Endothelial cell of umbilical vein (primary cell): ENCODE measurements around the gene BIRC3. TPM values are rescaled to one million over a fixed set of nuclear protein-coding genes. Genes with fewer than 3 reads are reported as not detected.

Experiments used
- BruUV-seq: library from RNA; stranded (reverse); fragments of 400-500 nt; replicated peaks from 2 replicates; lab custom pipeline; 2021; lab: Mats Ljungman, UMichigan
- CTCF ChIA-PET: fragments of 300-600, 350-600 bp; sonication (Branson Sonifier 250); formaldehyde crosslinking; loops from one replicate; lab custom pipeline; 2021; ENCODE audit warnings: antibody characterized with exemption, inconsistent platforms; lab: Charles Lee
- POLR2A ChIA-PET: fragments of 300-600, 350-600 bp; sonication (Branson Sonifier 250); formaldehyde crosslinking; loops from one replicate; lab custom pipeline; 2021; ENCODE audit warnings: antibody characterized with exemption, inconsistent platforms; lab: Charles Lee
- DNase-seq: peaks from one replicate; pipeline ENCODE4 v3.0.0-alpha.2; 2011; ENCODE audit warnings: low read depth, low spot score
- FAIRE-seq: peaks from 2 replicates; lab custom pipeline; 2011; peaks lifted over from hg19 to GRCh38; lab: Jason Lieb, UNC
- H2AFZ ChIP-seq: 2 replicates; pipeline ENCODE4 v1.6.0; 2012; ENCODE audit warnings: low read depth, low read length, control low read depth, inconsistent platforms
- H3K27ac ChIP-seq: 2 replicates; pipeline ENCODE4 v1.5.1; 2011; ENCODE audit warnings: low read depth, mild to moderate bottlenecking, control low read depth, low read length, moderate library complexity; ENCODE audit not compliant: insufficient read depth
- H3K27me3 ChIP-seq, 2 experiments: 2 replicates each; pipeline versions ENCODE4 v1.6.0 to v1.6.1; 2011; ENCODE audit warnings: low read length in 2 of 2, mixed read lengths in 1 of 2; ENCODE audit not compliant: control insufficient read depth in 2 of 2, insufficient read depth in 2 of 2
- H3K36me3 ChIP-seq, 2 experiments: 2 replicates in 1 of 2; 3 replicates in 1 of 2; pipeline ENCODE4 v1.5.1; 2011; ENCODE audit warnings: low read length in 2 of 2, mild to moderate bottlenecking in 1 of 2, moderate library complexity in 1 of 2; ENCODE audit not compliant: control insufficient read depth in 2 of 2, insufficient read depth in 2 of 2; ENCODE audit errors: extremely low read depth in 1 of 2
- H3K4me1 ChIP-seq: 3 replicates; pipeline ENCODE4 v1.5.1; 2011; ENCODE audit warnings: mild to moderate bottlenecking, low read length; ENCODE audit not compliant: control insufficient read depth, insufficient read depth; ENCODE audit errors: extremely low read depth
- H3K4me2 ChIP-seq: 2 replicates; pipeline ENCODE4 v1.6.1; 2011; ENCODE audit warnings: low read length, control low read depth, mixed read lengths; ENCODE audit not compliant: insufficient read depth
- H3K4me3 ChIP-seq, 3 experiments: fragments of 200-600 bp in 1 of 3; sonication (generic), shearing (Covaris generic) in 1 of 3; replicated peaks in 1 of 3; 2 replicates each; pipeline ENCODE4 v1.5.1; 2011 to 2016; ENCODE audit warnings: control low read depth in 3 of 3, low read length in 3 of 3, mild to moderate bottlenecking in 2 of 3, inconsistent platforms in 1 of 3, low read depth in 1 of 3, moderate library complexity in 1 of 3; ENCODE audit not compliant: insufficient read depth in 1 of 3
- H3K79me2 ChIP-seq: 2 replicates; pipeline ENCODE4 v1.6.0; 2012; ENCODE audit warnings: low read length, inconsistent platforms; ENCODE audit not compliant: control insufficient read depth, insufficient read depth
- H3K9ac ChIP-seq: replicated peaks from 2 replicates; pipeline ENCODE3; 2011; ENCODE audit warnings: low read length, control low read depth; ENCODE audit not compliant: insufficient read depth; ENCODE audit errors: extremely low read depth
- H3K9me1 ChIP-seq: replicated peaks from 3 replicates; pipeline ENCODE4 v1.6.0; 2011; ENCODE audit warnings: mild to moderate bottlenecking, low read length; ENCODE audit not compliant: control insufficient read depth, insufficient read depth; ENCODE audit errors: extremely low read depth
- H3K9me3 ChIP-seq: replicated peaks from 2 replicates; pipeline ENCODE4 v1.5.1; 2012; ENCODE audit warnings: low read length, inconsistent platforms; ENCODE audit not compliant: control insufficient read depth, insufficient read depth
- H4K20me1 ChIP-seq: replicated peaks from 2 replicates; pipeline ENCODE3; 2011; ENCODE audit warnings: mild to moderate bottlenecking, low read length; ENCODE audit not compliant: control insufficient read depth, insufficient read depth; ENCODE audit errors: extremely low read depth
- CTCF ChIP-seq, 2 donors: IDR thresholded peaks; 1 replicate in 1 of 2; 2 replicates in 1 of 2; pipeline ENCODE4 v1.5.1; 2011; ENCODE audit warnings: low read length in 2 of 2, mild to moderate bottlenecking in 2 of 2, moderate library complexity in 2 of 2, control low read depth in 1 of 2, inconsistent platforms in 1 of 2, low read depth in 1 of 2; ENCODE audit not compliant: insufficient read depth in 1 of 2; ENCODE audit errors: extremely low read depth in 1 of 2
- EZH2 ChIP-seq: IDR thresholded peaks from 2 replicates; pipeline ENCODE4 v1.6.1; 2012; ENCODE audit warnings: borderline replicate concordance, low read depth, mild to moderate bottlenecking, moderate library complexity, low read length, inconsistent platforms; ENCODE audit not compliant: severe bottlenecking
- FOS ChIP-seq: IDR thresholded peaks from 2 replicates; pipeline ENCODE4 v1.6.1; 2011; ENCODE audit warnings: mild to moderate bottlenecking, low read length, moderate library complexity, borderline replicate concordance; ENCODE audit not compliant: insufficient read depth
- GATA2 ChIP-seq: IDR thresholded peaks from 2 replicates; pipeline ENCODE4 v1.7.0; 2011; ENCODE audit warnings: low read depth, mild to moderate bottlenecking, moderate library complexity, mixed read lengths, low read length; ENCODE audit not compliant: insufficient read length, insufficient read depth
- JUN ChIP-seq: IDR thresholded peaks from 2 replicates; pipeline ENCODE4 v1.6.1; 2011; ENCODE audit warnings: borderline replicate concordance, low read depth; ENCODE audit not compliant: insufficient read length, insufficient read depth
- MAX ChIP-seq: IDR thresholded peaks from 2 replicates; pipeline ENCODE4 v1.6.1; 2011; ENCODE audit not compliant: insufficient read depth, insufficient read length
- MYC ChIP-seq: IDR thresholded peaks from one replicate; pipeline ENCODE4 v1.6.1; 2011; ENCODE audit warnings: mild to moderate bottlenecking, low read depth, low read length
- POLR2A ChIP-seq: IDR thresholded peaks from 2 replicates; pipeline ENCODE4 v1.6.1; 2012; ENCODE audit warnings: low read depth, mild to moderate bottlenecking, control low read depth, low read length
- POLR2AphosphoS5 ChIP-seq: IDR thresholded peaks from 2 replicates; pipeline ENCODE4 v1.6.1; 2012; ENCODE audit warnings: low read depth, mild to moderate bottlenecking, control low read depth, low read length, moderate library complexity; ENCODE audit not compliant: insufficient read depth
- dilution Hi-C: fragments of 300-500 bp; cut with MboI; formaldehyde crosslinking; loops from one replicate; pipeline ENCODE4 v1.15.0; 2019; ENCODE audit warnings: low sequenced_read_pairs; ENCODE audit not compliant: extremely low pct_ligation_motif_present
- intact Hi-C: fragments of 100-400 bp; cut with micrococcal nuclease; formaldehyde crosslinking; loops from one replicate; pipeline ENCODE4 v1.10.0; 2022
- polyA plus RNA-seq, 4 experiments: library from polyadenylated mRNA; depleted of rRNA in 3 of 4; stranded (reverse) in 3 of 4; unstranded in 1 of 4; fragments of >200 nt; gene quantifications; 2 replicates each; pipeline versions ENCODE4 v1.2.1 to v1.2.3, GENCODE V29; 2011 to 2012; ENCODE audit warnings: missing spikeins in 1 of 4
- total RNA-seq: library from RNA; stranded (reverse); gene quantifications from 2 replicates; pipeline ENCODE4 v1.2.3, GENCODE V29; 2021

The BIRC3 gene
- total and polyA plus RNA-seq, 2 donors (not counting 3 experiments of a cell fraction or from before 2014, with no cell fraction given): 0.28 to 1.4 TPM

GRCh38 chr11:102289592-102289991, 27.7 kb upstream of the BIRC3 start:
- ChIA-PET CTCF (interaction anchor here (1.1 to 9.5 kb wide), 7 partner anchors 10 to 377 kb away, joined by 3 to 140 read pairs (median 13); no protein-coding TSS in a partner anchor), POLR2A (no interaction called here)
- H3K27ac ChIP-seq: no peak overlapping the region
- H4K20me1 ChIP-seq: no peaks in the 10 kb centered on the region
- H3K4me3 ChIP-seq: no peak overlapping the region
- no peak for TF ChIP-seq JUN
- TF ChIP-seq MAX: no peak
- TF ChIP-seq EZH2: no peak
- TF ChIP-seq MYC: no peak
- no peak for TF ChIP-seq FOS
- no peak for TF ChIP-seq GATA2
- no peak for TF ChIP-seq CTCF (IDR thresholded peaks at IDR 0.05; ENCODE audit: extremely low read depth in 1 of 2, insufficient read depth in 1 of 2, low read depth in 1 of 2, low read length in 2 of 2)
- TF ChIP-seq POLR2A: no peak
- no peak for TF ChIP-seq POLR2AphosphoS5
- BruUV-seq: no TSS peak
- dilution Hi-C loops (no loop called here), intact Hi-C loops (loop anchor here (2.0 kb wide), 2 partner anchors 57 to 323 kb away; partner anchors contain the start of gene BIRC2)
- H3K9me3 ChIP-seq: no peaks in the 10 kb centered on the region
- no peak overlapping the region for H3K9ac ChIP-seq
- no peaks in the 10 kb centered on the region for H3K36me3 ChIP-seq
- no peaks in the 10 kb centered on the region for H3K79me2 ChIP-seq
- no peak overlapping the region for H3K4me2 ChIP-seq
- H3K9me1 ChIP-seq: no peaks in the 10 kb centered on the region
- FAIRE-seq (no peak), DNase-seq (no peak)
- H2AFZ ChIP-seq: no peak overlapping the region
- H3K27me3 ChIP-seq: no peaks in the 10 kb centered on the region
- H3K4me1 ChIP-seq: no peaks in the 10 kb centered on the region
